HAP-1 (cell line): ENCODE measurements around the gene IL3RA.
"Not testable (repeated sequence)": the region's sequence is repeated elsewhere in the genome, so short reads cannot be mapped to it uniquely, and the experiment has no call there.

Source experiments
- DNase-seq, 2 experiments: peaks; one replicate each; pipeline ENCODE4 v3.0.0-alpha.2; 2016 to 2020; ENCODE audit warnings: low spot score in 2 of 2
- H3K27me3 ChIP-seq: fragments of 250-450 bp; sonication (Bioruptor Pico); 2 replicates; pipeline ENCODE4 v1.5.1; 2020; ENCODE audit warnings: low read depth, mild to moderate bottlenecking, moderate library complexity
- H3K36me3 ChIP-seq: fragments of 250-450 bp; sonication (Bioruptor Pico); replicated peaks from 2 replicates; pipeline ENCODE4 v1.5.1; 2020; ENCODE audit warnings: mild to moderate bottlenecking
- H3K4me1 ChIP-seq: fragments of 250-450 bp; sonication (Bioruptor Pico); 2 replicates; pipeline ENCODE4 v1.5.1; 2020; ENCODE audit warnings: mild to moderate bottlenecking
- H3K4me3 ChIP-seq: fragments of 250-450 bp; sonication (Bioruptor Pico); 2 replicates; pipeline ENCODE4 v1.5.1; 2020; ENCODE audit warnings: mild to moderate bottlenecking, moderate library complexity
- H3K9me3 ChIP-seq: fragments of 250-450 bp; sonication (Bioruptor Pico); 2 replicates; pipeline ENCODE4 v1.5.1; 2020; ENCODE audit warnings: mild to moderate bottlenecking, moderate library complexity
- in situ Hi-C: fragments of 300-500 bp; cut with MboI; formaldehyde crosslinking; loops from 3 replicates; pipeline ENCODE4 v1.14.3; 2020; ENCODE audit warnings: low sequenced_read_pairs, inconsistent platforms, mixed read lengths

Gene IL3RA

GRCh38 chrX:1393871-1394615, 57.5 kb downstream of the IL3RA start:
- peaks cover 50% of the 10 kb centered on the region for H3K36me3 ChIP-seq
- H3K4me3 ChIP-seq, result peak overlapping the region; percentile 8
- peaks cover 7% of the 10 kb centered on the region for H3K4me1 ChIP-seq
- no peaks in the 10 kb centered on the region for H3K27me3 ChIP-seq
- in situ Hi-C loops, result no loop called here
- no peak for DNase-seq
- H3K9me3 ChIP-seq, result no peaks in the 10 kb centered on the region

DNA sequence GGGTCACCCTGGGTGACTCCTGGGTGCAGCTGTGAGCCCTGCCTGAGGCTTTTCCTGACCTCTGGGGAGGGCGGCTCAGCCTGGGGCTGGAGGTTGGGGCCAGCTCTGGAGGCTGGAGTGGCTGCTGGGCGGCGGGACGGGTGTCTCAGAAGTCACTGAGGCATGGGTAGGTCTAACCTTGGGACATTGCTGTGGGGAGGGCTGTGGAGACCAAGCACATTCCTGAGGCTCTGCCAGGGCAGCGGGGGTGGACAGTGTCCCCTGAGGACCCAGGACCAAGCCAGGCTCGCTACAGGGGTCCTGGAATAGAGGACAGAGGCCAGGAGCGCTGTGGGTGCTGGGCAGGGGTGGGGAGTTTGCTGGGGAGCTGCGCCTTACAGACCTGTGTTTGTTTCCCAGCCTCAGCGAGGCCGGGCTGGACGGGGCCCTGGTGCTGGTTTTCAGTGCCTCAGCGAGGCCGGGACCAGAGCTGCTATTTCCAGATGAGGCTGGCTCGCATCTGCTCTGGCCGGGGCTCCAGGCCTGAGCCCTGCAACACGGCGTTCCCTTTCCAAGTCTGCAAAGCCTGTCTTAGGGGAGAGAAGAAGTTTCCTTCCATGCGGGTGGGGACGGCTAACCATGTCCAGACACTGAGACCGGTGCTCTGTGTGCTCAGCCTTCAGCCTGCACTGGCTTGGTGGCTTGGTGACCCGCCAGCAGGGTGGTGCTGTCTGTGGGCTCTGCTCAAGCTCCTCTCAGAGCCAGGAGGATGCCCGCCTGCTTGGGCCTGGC, 58.3 kb downstream of the IL3RA start:
- H3K27me3 ChIP-seq, result no peaks in the 10 kb centered on the region
- H3K4me1 ChIP-seq, result peaks cover 6% of the 10 kb centered on the region
- in situ Hi-C loops, result no loop called here
- no peak overlapping the region; the same call in 1 of the 2 replicates for H3K4me3 ChIP-seq
- H3K9me3 ChIP-seq, result no peaks in the 10 kb centered on the region
- peak in 1 of 2 experiments; percentile 26 for DNase-seq
- H3K36me3 ChIP-seq, result peaks cover 45% of the 10 kb centered on the region

- no peak overlapping the region for H3K4me3 ChIP-seq
- in situ Hi-C loops, result no loop called here
- no peak for DNase-seq
- H3K9me3 ChIP-seq, result no peaks in the 10 kb centered on the region
- peaks cover 45% of the 10 kb centered on the region for H3K36me3 ChIP-seq
- peaks cover 3% of the 10 kb centered on the region; the same call in 1 of the 2 replicates for H3K4me1 ChIP-seq
- no peaks in the 10 kb centered on the region for H3K27me3 ChIP-seq
Observed at GRCh38 chrX:1395646-1396216, 59.1 kb downstream of the IL3RA start.

GRCh38 chrX:1397001-1397400, 60.4 kb downstream of the IL3RA start:
- in situ Hi-C loops, result no loop called here
- no peaks in the 10 kb centered on the region for H3K9me3 ChIP-seq
- no peak for DNase-seq
- H3K27me3 ChIP-seq, result no peaks in the 10 kb centered on the region
- peaks cover 3% of the 10 kb centered on the region; the same call in 1 of the 2 replicates for H3K4me1 ChIP-seq
- H3K4me3 ChIP-seq, result no peak overlapping the region
- H3K36me3 ChIP-seq, result peaks cover 41% of the 10 kb centered on the region

GRCh38 chrX:1397441-1398270, 61.1 kb downstream of the IL3RA start:
- peaks cover 3% of the 10 kb centered on the region; the same call in 1 of the 2 replicates for H3K4me1 ChIP-seq
- H3K4me3 ChIP-seq, result no peak overlapping the region
- in situ Hi-C loops, result no loop called here
- no peak for DNase-seq
- H3K9me3 ChIP-seq, result no peaks in the 10 kb centered on the region
- H3K27me3 ChIP-seq, result no peaks in the 10 kb centered on the region
- H3K36me3 ChIP-seq, result peaks cover 41% of the 10 kb centered on the region

GRCh38 chrX:1398431-1399340, 62.1 kb downstream of the IL3RA start:
- H3K9me3 ChIP-seq, result no peaks in the 10 kb centered on the region
- H3K4me3 ChIP-seq, result no peak overlapping the region
- peaks cover 3% of the 10 kb centered on the region; the same call in 1 of the 2 replicates for H3K4me1 ChIP-seq
- in situ Hi-C loops, result no loop called here
- H3K27me3 ChIP-seq, result no peaks in the 10 kb centered on the region
- peak in 1 of 2 experiments; percentile 6 for DNase-seq
- peaks cover 48% of the 10 kb centered on the region for H3K36me3 ChIP-seq

- no peaks in the 10 kb centered on the region for H3K9me3 ChIP-seq
- no peak overlapping the region for H3K4me3 ChIP-seq
- no peaks in the 10 kb centered on the region for H3K27me3 ChIP-seq
- H3K4me1 ChIP-seq, result no peaks in the 10 kb centered on the region
- H3K36me3 ChIP-seq, result peaks cover 52% of the 10 kb centered on the region
- in situ Hi-C loops, result no loop called here
- DNase-seq, result peak in 1 of 2 experiments; percentile 6
Observed at GRCh38 chrX:1400049-1400448, 63.5 kb downstream of the IL3RA start.

GRCh38 chrX:1400742-1401471, 64.3 kb downstream of the IL3RA start:
- Histone ChIP-seq H3K4me3 (no peak overlapping the region), H3K27me3 (no peaks in the 10 kb centered on the region), H3K9me3 (no peaks in the 10 kb centered on the region), H3K4me1 (no peaks in the 10 kb centered on the region), H3K36me3 (peaks cover 57% of the 10 kb centered on the region)
- no peak for DNase-seq
- in situ Hi-C loops, result no loop called here

GRCh38 chrX:1401611-1402430, 65.2 kb downstream of the IL3RA start:
- in situ Hi-C loops, result no loop called here
- no peaks in the 10 kb centered on the region for H3K4me1 ChIP-seq
- H3K27me3 ChIP-seq, result no peaks in the 10 kb centered on the region
- no peak for DNase-seq
- no peaks in the 10 kb centered on the region for H3K9me3 ChIP-seq
- H3K36me3 ChIP-seq, result peaks cover 51% of the 10 kb centered on the region
- H3K4me3 ChIP-seq, result no peak overlapping the region

GRCh38 chrX:1403228-1403627, 66.6 kb downstream of the IL3RA start:
- Histone ChIP-seq H3K4me3 (no peak overlapping the region), H3K36me3 (peaks cover 56% of the 10 kb centered on the region), H3K27me3 (no peaks in the 10 kb centered on the region), H3K4me1 (no peaks in the 10 kb centered on the region), H3K9me3 (no peaks in the 10 kb centered on the region)
- in situ Hi-C loops, result no loop called here
- DNase-seq, result peak in 1 of 2 experiments; percentile 2

DNA sequence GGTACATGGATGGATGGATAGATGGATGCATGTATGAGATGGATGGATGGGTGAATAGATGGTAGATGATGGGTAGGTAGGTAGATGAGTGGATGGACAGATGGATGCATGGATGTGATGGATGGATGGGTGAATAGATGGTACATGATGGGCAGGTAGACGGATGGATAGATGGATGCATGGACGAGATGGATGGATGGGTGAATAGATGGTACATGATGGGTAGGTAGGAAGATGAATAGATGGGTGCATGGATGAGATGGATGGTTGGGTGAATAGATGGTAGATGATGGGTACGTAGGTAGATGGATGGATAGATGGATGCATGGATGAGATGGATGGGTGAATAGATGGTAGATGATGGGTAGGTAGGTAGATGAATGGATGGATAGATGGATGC, 67.3 kb downstream of the IL3RA start:
- H3K4me3 ChIP-seq, DNase-seq, H3K9me3 ChIP-seq, in situ Hi-C loops, H3K4me1 ChIP-seq, H3K27me3 ChIP-seq: not testable (repeated sequence)
- H3K36me3 ChIP-seq, result peaks cover 50% of the 10 kb centered on the region
